GM12878 (cell line): Measurements from ENCODE around the gene CCDC201. TPM values are rescaled to one million over a fixed set of nuclear protein-coding genes. Genes with fewer than 3 reads are reported as not detected.

Source experiments
- BRCA1 ChIP-seq: IDR thresholded peaks from 2 replicates; pipeline ENCODE4 v1.6.1; 2011; ENCODE audit warnings: low read depth, low read length, improper control_type of control experiment
- FOXM1 ChIP-seq: IDR thresholded peaks from 2 replicates; pipeline ENCODE4 v1.6.1; 2012; ENCODE audit warnings: low read depth, mild to moderate bottlenecking, inconsistent platforms, low read length, moderate library complexity
- GATAD2B ChIP-seq: fragments of 450-650 bp; conservative IDR thresholded peaks from 2 replicates; pipeline ENCODE4 v1.6.1; 2017; ENCODE audit warnings: low read depth, mild to moderate bottlenecking, moderate library complexity
- HDGF ChIP-seq: fragments of 450-650 bp; IDR thresholded peaks from 2 replicates; pipeline ENCODE4 v1.6.1; 2016; ENCODE audit warnings: antibody characterized with exemption
- NFYB ChIP-seq: IDR thresholded peaks from 2 replicates; pipeline ENCODE4 v1.6.1; 2011; ENCODE audit warnings: low read depth, mild to moderate bottlenecking, low read length, improper control_type of control experiment, moderate library complexity; ENCODE audit not compliant: insufficient read depth
- SMC3 ChIP-seq: IDR thresholded peaks from 2 replicates; pipeline ENCODE4 v1.6.1; 2011; ENCODE audit warnings: low read length, improper control_type of control experiment, borderline replicate concordance
- TCF7 ChIP-seq: IDR thresholded peaks from 2 replicates; pipeline ENCODE4 v1.6.1; 2014; ENCODE audit warnings: antibody characterized with exemption, borderline replicate concordance
- YY1 ChIP-seq: IDR thresholded peaks from 2 replicates; pipeline ENCODE4 v1.6.1; 2011; ENCODE audit warnings: low read depth, mild to moderate bottlenecking, low read length
- ZNF687 ChIP-seq: fragments of 450-650 bp; IDR thresholded peaks from 2 replicates; pipeline ENCODE4 v1.6.1; 2017; ENCODE audit warnings: mild to moderate bottlenecking, moderate library complexity
- polyA plus RNA-seq, 11 experiments: library from polyadenylated mRNA; depleted of rRNA in 4 of 11; unstranded in 6 of 11; stranded (reverse) in 5 of 11; fragments of >200 nt; fragmentation: Nextera tagmentation in 4 of 11; fragmentation: Illumina TruSeq in 1 of 11; extraction: Ambion mirVana in 4 of 11; extraction: Trizol in 1 of 11; gene quantifications; 1 replicate in 1 of 11; 2 replicates in 10 of 11; pipeline versions ENCODE4 v1.2.1 to v1.2.3, GENCODE V29; 2011 to 2016; ENCODE audit warnings: inconsistent platforms in 2 of 11, missing spikeins in 2 of 11, low read depth in 1 of 11
- total RNA-seq, 4 experiments: library from RNA; depleted of rRNA in 3 of 4; stranded (reverse); fragments of >200 nt in 3 of 4; fragmentation: Illumina TruSeq in 1 of 4; extraction: Trizol in 1 of 4; gene quantifications; 2 replicates each; pipeline versions ENCODE4 v1.2.1 to v1.2.3, GENCODE V29; 2013 to 2021
- TF ChIP-seq, protein P1 (sequence below): fragments of 450-650 bp; formaldehyde crosslinking; IDR thresholded peaks from 2 replicates; pipeline ENCODE4 v1.4.0; 2022; ENCODE audit warnings: mild to moderate bottlenecking, moderate library complexity
- TF ChIP-seq, protein P2 (sequence below): fragments of 450-650 bp; IDR thresholded peaks from 2 replicates; pipeline ENCODE4 v1.6.1; 2017; ENCODE audit warnings: mild to moderate bottlenecking, moderate library complexity
- TF ChIP-seq, protein P3 (sequence below): fragments of 450-650 bp; formaldehyde crosslinking; IDR thresholded peaks from 2 replicates; pipeline ENCODE4 v1.5.0; 2022; ENCODE audit warnings: mild to moderate bottlenecking, missing genetic modification characterization

Gene CCDC201
- total and polyA plus RNA-seq, 10 of the 15 experiments (the other 5 are each of a cell fraction or from before 2014, with no cell fraction given) = 0.10 TPM; not detected in 9

GRCh38 chr7:45878457-45879144, 5.7 kb upstream of the CCDC201 start (continued):
- TF ChIP-seq, protein P1, sequence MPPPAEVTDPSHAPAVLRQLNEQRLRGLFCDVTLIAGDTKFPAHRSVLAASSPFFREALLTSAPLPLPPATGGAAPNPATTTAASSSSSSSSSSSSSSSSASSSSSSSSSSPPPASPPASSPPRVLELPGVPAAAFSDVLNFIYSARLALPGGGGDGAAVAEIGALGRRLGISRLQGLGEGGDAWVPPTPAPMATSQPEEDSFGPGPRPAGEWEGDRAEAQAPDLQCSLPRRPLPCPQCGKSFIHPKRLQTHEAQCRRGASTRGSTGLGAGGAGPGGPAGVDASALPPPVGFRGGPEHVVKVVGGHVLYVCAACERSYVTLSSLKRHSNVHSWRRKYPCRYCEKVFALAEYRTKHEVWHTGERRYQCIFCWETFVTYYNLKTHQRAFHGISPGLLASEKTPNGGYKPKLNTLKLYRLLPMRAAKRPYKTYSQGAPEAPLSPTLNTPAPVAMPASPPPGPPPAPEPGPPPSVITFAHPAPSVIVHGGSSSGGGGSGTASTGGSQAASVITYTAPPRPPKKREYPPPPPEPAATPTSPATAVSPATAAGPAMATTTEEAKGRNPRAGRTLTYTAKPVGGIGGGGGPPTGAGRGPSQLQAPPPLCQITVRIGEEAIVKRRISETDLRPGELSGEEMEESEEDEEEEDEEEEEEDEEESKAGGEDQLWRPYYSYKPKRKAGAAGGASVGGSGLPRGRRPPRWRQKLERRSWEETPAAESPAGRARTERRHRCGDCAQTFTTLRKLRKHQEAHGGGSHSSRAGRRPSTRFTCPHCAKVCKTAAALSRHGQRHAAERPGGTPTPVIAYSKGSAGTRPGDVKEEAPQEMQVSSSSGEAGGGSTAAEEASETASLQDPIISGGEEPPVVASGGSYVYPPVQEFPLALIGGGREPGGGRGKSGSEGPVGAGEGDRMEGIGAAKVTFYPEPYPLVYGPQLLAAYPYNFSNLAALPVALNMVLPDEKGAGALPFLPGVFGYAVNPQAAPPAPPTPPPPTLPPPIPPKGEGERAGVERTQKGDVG (CRISPR knock-in tag) = no peak
- TF ChIP-seq, protein P2, sequence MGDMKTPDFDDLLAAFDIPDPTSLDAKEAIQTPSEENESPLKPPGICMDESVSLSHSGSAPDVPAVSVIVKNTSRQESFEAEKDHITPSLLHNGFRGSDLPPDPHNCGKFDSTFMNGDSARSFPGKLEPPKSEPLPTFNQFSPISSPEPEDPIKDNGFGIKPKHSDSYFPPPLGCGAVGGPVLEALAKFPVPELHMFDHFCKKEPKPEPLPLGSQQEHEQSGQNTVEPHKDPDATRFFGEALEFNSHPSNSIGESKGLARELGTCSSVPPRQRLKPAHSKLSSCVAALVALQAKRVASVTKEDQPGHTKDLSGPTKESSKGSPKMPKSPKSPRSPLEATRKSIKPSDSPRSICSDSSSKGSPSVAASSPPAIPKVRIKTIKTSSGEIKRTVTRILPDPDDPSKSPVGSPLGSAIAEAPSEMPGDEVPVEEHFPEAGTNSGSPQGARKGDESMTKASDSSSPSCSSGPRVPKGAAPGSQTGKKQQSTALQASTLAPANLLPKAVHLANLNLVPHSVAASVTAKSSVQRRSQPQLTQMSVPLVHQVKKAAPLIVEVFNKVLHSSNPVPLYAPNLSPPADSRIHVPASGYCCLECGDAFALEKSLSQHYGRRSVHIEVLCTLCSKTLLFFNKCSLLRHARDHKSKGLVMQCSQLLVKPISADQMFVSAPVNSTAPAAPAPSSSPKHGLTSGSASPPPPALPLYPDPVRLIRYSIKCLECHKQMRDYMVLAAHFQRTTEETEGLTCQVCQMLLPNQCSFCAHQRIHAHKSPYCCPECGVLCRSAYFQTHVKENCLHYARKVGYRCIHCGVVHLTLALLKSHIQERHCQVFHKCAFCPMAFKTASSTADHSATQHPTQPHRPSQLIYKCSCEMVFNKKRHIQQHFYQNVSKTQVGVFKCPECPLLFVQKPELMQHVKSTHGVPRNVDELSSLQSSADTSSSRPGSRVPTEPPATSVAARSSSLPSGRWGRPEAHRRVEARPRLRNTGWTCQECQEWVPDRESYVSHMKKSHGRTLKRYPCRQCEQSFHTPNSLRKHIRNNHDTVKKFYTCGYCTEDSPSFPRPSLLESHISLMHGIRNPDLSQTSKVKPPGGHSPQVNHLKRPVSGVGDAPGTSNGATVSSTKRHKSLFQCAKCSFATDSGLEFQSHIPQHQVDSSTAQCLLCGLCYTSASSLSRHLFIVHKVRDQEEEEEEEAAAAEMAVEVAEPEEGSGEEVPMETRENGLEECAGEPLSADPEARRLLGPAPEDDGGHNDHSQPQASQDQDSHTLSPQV = no peak
- TF ChIP-seq, protein P3, sequence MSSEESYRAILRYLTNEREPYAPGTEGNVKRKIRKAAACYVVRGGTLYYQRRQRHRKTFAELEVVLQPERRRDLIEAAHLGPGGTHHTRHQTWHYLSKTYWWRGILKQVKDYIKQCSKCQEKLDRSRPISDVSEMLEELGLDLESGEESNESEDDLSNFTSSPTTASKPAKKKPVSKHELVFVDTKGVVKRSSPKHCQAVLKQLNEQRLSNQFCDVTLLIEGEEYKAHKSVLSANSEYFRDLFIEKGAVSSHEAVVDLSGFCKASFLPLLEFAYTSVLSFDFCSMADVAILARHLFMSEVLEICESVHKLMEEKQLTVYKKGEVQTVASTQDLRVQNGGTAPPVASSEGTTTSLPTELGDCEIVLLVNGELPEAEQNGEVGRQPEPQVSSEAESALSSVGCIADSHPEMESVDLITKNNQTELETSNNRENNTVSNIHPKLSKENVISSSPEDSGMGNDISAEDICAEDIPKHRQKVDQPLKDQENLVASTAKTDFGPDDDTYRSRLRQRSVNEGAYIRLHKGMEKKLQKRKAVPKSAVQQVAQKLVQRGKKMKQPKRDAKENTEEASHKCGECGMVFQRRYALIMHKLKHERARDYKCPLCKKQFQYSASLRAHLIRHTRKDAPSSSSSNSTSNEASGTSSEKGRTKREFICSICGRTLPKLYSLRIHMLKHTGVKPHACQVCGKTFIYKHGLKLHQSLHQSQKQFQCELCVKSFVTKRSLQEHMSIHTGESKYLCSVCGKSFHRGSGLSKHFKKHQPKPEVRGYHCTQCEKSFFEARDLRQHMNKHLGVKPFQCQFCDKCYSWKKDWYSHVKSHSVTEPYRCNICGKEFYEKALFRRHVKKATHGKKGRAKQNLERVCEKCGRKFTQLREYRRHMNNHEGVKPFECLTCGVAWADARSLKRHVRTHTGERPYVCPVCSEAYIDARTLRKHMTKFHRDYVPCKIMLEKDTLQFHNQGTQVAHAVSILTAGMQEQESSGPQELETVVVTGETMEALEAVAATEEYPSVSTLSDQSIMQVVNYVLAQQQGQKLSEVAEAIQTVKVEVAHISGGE (CRISPR knock-in tag) = no peak
- TF ChIP-seq BRCA1 = no peak
- TF ChIP-seq TCF7 = no peak
- TF ChIP-seq ZNF687 = no peak
- no peak for TF ChIP-seq FOXM1
- no peak for TF ChIP-seq GATAD2B
- TF ChIP-seq NFYB = no peak
- no peak for TF ChIP-seq SMC3
- no peak for TF ChIP-seq YY1
- no peak for TF ChIP-seq HDGF
- TF ChIP-seq, all 136 proteins: peak for 0
